SK-N-SH (cell line): ENCODE results near the gene LINGO4. TPM values are rescaled to one million over a fixed set of nuclear protein-coding genes. Genes with fewer than 3 reads are reported as not detected.

Source experiments
- CTCF ChIA-PET: fragments of 300-600, 350-600 bp; formaldehyde crosslinking; extraction: SDS; loops from one replicate; lab custom pipeline; 2021; lab: Yijun Ruan, JAX
- POLR2A ChIA-PET: fragments of 350-600 bp; sonication (Branson Sonifier 250); formaldehyde crosslinking; extraction: SDS; loops from one replicate; lab custom pipeline; 2020; ENCODE audit warnings: antibody characterized with exemption, inconsistent platforms; lab: Yijun Ruan, JAX
- DNase-seq: peaks from one replicate; pipeline ENCODE4 v3.0.0; 2012
- H2AFZ ChIP-seq: fragments of 200-600 bp; sonication (generic); 2 replicates; pipeline ENCODE4 v1.8.1; 2016; ENCODE audit warnings: antibody characterized with exemption, mild to moderate bottlenecking, low read depth
- H3F3A ChIP-seq: fragments of 200-600 bp; sonication (generic); replicated peaks from 2 replicates; pipeline ENCODE3; 2016; ENCODE audit warnings: antibody characterized with exemption, mild to moderate bottlenecking; ENCODE audit not compliant: insufficient read depth
- H3K27ac ChIP-seq, 2 experiments: fragments of 200-500 bp in 1 of 2; fragments of 200-600 bp in 1 of 2; sonication (Bioruptor generic) in 1 of 2; sonication (generic), shearing (Covaris generic) in 1 of 2; 2 replicates each; pipeline versions ENCODE4 v1.5.1 to v1.6.1; 2014 to 2016; ENCODE audit warnings: low read depth in 2 of 2, inconsistent platforms in 1 of 2, low read length in 1 of 2, mild to moderate bottlenecking in 1 of 2, mixed read lengths in 1 of 2
- H3K27me3 ChIP-seq: fragments of 200-600 bp; sonication (generic), shearing (Covaris generic); 2 replicates; pipeline ENCODE4 v1.6.1; 2016; ENCODE audit warnings: mixed run types; ENCODE audit not compliant: insufficient read depth
- H3K36me3 ChIP-seq, 2 experiments: fragments of 200-500 bp in 1 of 2; fragments of 200-600 bp in 1 of 2; sonication (Bioruptor generic) in 1 of 2; sonication (generic) in 1 of 2; replicated peaks in 1 of 2; 2 replicates each; pipeline versions ENCODE3 to v1.5.1; 2014 to 2016; ENCODE audit warnings: low read length in 1 of 2, mild to moderate bottlenecking in 1 of 2; ENCODE audit not compliant: insufficient read depth in 2 of 2, control insufficient read depth in 1 of 2
- H3K4me1 ChIP-seq, 2 experiments: fragments of 200-500 bp in 1 of 2; fragments of 200-600 bp in 1 of 2; sonication (Bioruptor generic) in 1 of 2; sonication (generic), shearing (Covaris generic) in 1 of 2; 2 replicates each; pipeline versions ENCODE4 v1.5.1 to v1.6.1; 2014 to 2016; ENCODE audit warnings: low read depth in 1 of 2, low read length in 1 of 2, mixed run types in 1 of 2; ENCODE audit not compliant: insufficient read depth in 2 of 2, control insufficient read depth in 1 of 2
- H3K4me2 ChIP-seq: fragments of 200-600 bp; sonication (generic), shearing (Covaris generic); 2 replicates; pipeline ENCODE4 v1.6.1; 2017; ENCODE audit warnings: mixed run types
- H3K4me3 ChIP-seq, 2 experiments: fragments of 200-500 bp in 1 of 2; fragments of 200-600 bp in 1 of 2; sonication (Bioruptor generic) in 1 of 2; sonication (generic), shearing (Covaris generic) in 1 of 2; 2 replicates each; pipeline versions ENCODE4 v1.5.1 to v1.8.1; 2014 to 2016; ENCODE audit warnings: low read depth in 2 of 2, inconsistent platforms in 1 of 2, low read length in 1 of 2, mild to moderate bottlenecking in 1 of 2, mixed read lengths in 1 of 2, moderate library complexity in 1 of 2
- H3K79me2 ChIP-seq: fragments of 200-600 bp; sonication (generic); 2 replicates; pipeline ENCODE4 v1.8.1; 2017; ENCODE audit warnings: mild to moderate bottlenecking; ENCODE audit not compliant: insufficient read depth
- H3K9ac ChIP-seq: fragments of 200-600 bp; sonication (generic); 2 replicates; pipeline ENCODE4 v1.6.1; 2017; ENCODE audit warnings: mixed run types
- H3K9me2 ChIP-seq: fragments of 200-600 bp; sonication (generic); 2 replicates; pipeline ENCODE4 v1.6.1; 2017; ENCODE audit warnings: mixed run types
- H3K9me3 ChIP-seq: fragments of 200-600 bp; sonication (generic); 2 replicates; pipeline ENCODE4 v1.6.1; 2017; ENCODE audit warnings: mixed run types, mild to moderate bottlenecking, moderate library complexity
- H4K20me1 ChIP-seq: fragments of 200-600 bp; sonication (generic); 2 replicates; pipeline ENCODE4 v1.6.1; 2017; ENCODE audit warnings: mild to moderate bottlenecking, mixed run types; ENCODE audit not compliant: insufficient read depth
- ELF1 ChIP-seq: IDR thresholded peaks from 2 replicates; pipeline ENCODE4 v1.4.0; 2012
- EP300 ChIP-seq, 2 experiments: IDR thresholded peaks; 2 replicates each; pipeline versions ENCODE4 v1.4.0 to v1.6.1; 2012; ENCODE audit warnings: borderline replicate concordance in 1 of 2, low read depth in 1 of 2, low read length in 1 of 2
- FOXM1 ChIP-seq: IDR thresholded peaks from 2 replicates; pipeline ENCODE4 v1.4.0; 2012; ENCODE audit warnings: low read depth, mild to moderate bottlenecking
- JUND ChIP-seq: IDR thresholded peaks from 2 replicates; pipeline ENCODE4 v1.4.0; 2012
- MXI1 ChIP-seq: IDR thresholded peaks from 2 replicates; pipeline ENCODE4 v1.6.1; 2012; ENCODE audit warnings: mild to moderate bottlenecking, low read depth, low read length, improper control_type of control experiment
- NFIC ChIP-seq: IDR thresholded peaks from 2 replicates; pipeline ENCODE4 v1.4.0; 2012; ENCODE audit warnings: borderline replicate concordance
- NRF1 ChIP-seq: IDR thresholded peaks from 2 replicates; pipeline ENCODE4 v1.6.1; 2012; ENCODE audit warnings: low read depth, mild to moderate bottlenecking, low read length
- RXRA ChIP-seq: IDR thresholded peaks from 2 replicates; pipeline ENCODE4 v1.4.0; 2012; ENCODE audit warnings: low read depth, mild to moderate bottlenecking, borderline replicate concordance
- SIN3A ChIP-seq: IDR thresholded peaks from 2 replicates; pipeline ENCODE4 v1.6.1; 2012; ENCODE audit warnings: low read depth, mild to moderate bottlenecking, low read length, moderate library complexity, borderline replicate concordance
- SMC3 ChIP-seq: IDR thresholded peaks from 2 replicates; pipeline ENCODE4 v1.6.1; 2012; ENCODE audit warnings: low read depth, low read length, improper control_type of control experiment
- TAF1 ChIP-seq: IDR thresholded peaks from 2 replicates; pipeline ENCODE4 v1.6.1; 2012; ENCODE audit warnings: low read depth, mild to moderate bottlenecking, low read length, moderate library complexity, borderline replicate concordance
- TEAD4 ChIP-seq: IDR thresholded peaks from 2 replicates; pipeline ENCODE4 v1.4.0; 2012; ENCODE audit warnings: mild to moderate bottlenecking, borderline replicate concordance; ENCODE audit not compliant: insufficient read depth
- WGBS: methylation state at CpG from one replicate; pipeline ENCODE4 v1.1.6; 2017; ENCODE audit warnings: low lambda C conversion rate; 5-methylcytosine and 5-hydroxymethylcytosine counted together
- polyA plus RNA-seq, 3 experiments: library from polyadenylated mRNA; depleted of rRNA; stranded (reverse); fragments of >200 nt; gene quantifications; 2 replicates each; pipeline ENCODE4 v1.2.3, GENCODE V29; 2012
- TF ChIP-seq, protein P1 (sequence below): IDR thresholded peaks from 2 replicates; pipeline ENCODE4 v1.4.0; 2012; ENCODE audit warnings: low read depth

LINGO4 gene
- polyA plus RNA-seq, 1 of the 3 experiments (the other 2 are of a cell fraction), result not detected

DNA sequence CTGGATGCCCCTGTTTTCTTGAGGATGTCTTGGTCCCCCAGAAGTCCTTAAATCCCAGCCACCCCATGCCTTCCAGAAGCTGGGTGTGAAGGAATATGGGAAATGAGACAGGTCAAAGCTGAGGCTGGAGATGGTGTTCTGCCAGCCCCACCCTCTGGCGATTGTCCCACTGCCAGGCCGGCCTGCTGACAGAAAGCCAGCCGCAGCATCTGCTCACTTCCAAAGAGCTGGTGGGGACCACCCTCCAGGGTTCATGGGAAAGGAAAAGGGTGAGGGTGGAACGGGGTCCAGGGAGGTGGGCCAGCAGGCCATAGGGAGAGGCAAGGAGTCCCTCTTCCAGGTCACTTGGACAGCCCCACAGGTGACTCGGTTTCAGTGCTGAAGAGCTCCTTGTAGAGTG, 1.9 kb upstream of the LINGO4 start:
- H3F3A ChIP-seq, result no peaks in the 10 kb centered on the region
- no peaks in the 10 kb centered on the region for H3K79me2 ChIP-seq
- peaks cover 0 to 57% of the 10 kb centered on the region in 2 experiments; a peak in 2 of 4 replicates for H3K4me1 ChIP-seq
- no peak overlapping the region for H3K27ac ChIP-seq
- peak; percentile 10 for DNase-seq
- no peaks in the 10 kb centered on the region for H3K9me3 ChIP-seq
- H3K4me2 ChIP-seq, result no peak overlapping the region
- no peak overlapping the region for H3K9ac ChIP-seq
- CTCF ChIA-PET, result interaction anchor here (0.8 to 2.0 kb wide), 5 partner anchors 8 to 44 kb away, joined by 3 to 8 read pairs (median 4); partner anchors contain the start of genes MRPL9 and TDRKH
- no peaks in the 10 kb centered on the region for H3K36me3 ChIP-seq
- no peaks in the 10 kb centered on the region for H3K9me2 ChIP-seq
- no peak overlapping the region for H2AFZ ChIP-seq
- TF ChIP-seq MXI1, result no peak
- TF ChIP-seq RXRA, result no peak
- H3K27me3 ChIP-seq, result peaks cover 45% of the 10 kb centered on the region
- H3K4me3 ChIP-seq, result no peak overlapping the region
- 58% methylated on average over 4 of the region's 5 CpGs for WGBS
- no peaks in the 10 kb centered on the region for H4K20me1 ChIP-seq
- POLR2A ChIA-PET, result interaction anchor here (1.0 kb wide), 1 partner anchor 14 kb away, joined by 3 read pairs; no protein-coding TSS in a partner anchor

DNA sequence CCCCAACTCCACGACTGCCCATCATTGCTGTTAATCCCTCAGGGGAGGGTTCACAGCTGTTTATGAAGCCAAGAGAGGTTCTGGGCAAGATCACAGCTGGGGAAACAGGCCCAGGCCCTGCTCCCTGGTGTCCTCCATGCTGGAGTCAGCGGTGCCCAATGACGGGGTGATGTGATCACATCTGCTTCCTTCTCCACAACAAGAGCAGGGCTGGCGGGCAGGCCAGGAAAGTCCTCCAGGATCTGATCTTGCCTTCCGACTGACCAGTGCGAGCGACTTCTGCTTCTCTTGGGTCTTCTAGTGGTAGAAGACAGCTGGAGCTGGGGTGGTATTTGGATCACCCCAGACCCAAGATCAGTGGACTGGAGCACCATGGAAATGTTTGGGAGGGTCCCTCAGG, 951 bp upstream of the LINGO4 start:
- no peaks in the 10 kb centered on the region for H3K9me3 ChIP-seq
- no peak overlapping the region for H3K27ac ChIP-seq
- ChIA-PET CTCF (interaction anchor here (0.6 to 2.0 kb wide), 5 partner anchors 7 to 91 kb away, joined by 3 to 8 read pairs (median 4); partner anchors contain the start of genes MRPL9 and TDRKH), POLR2A (no interaction called here)
- peaks cover 0 to 66% of the 10 kb centered on the region in 2 experiments; a peak in 2 of 4 replicates for H3K4me1 ChIP-seq
- H3K9ac ChIP-seq, result no peak overlapping the region
- H3K9me2 ChIP-seq, result no peaks in the 10 kb centered on the region
- DNase-seq, result peak; percentile 16
- H3K27me3 ChIP-seq, result peaks cover 41% of the 10 kb centered on the region
- no peak overlapping the region for H3K4me2 ChIP-seq
- TF ChIP-seq EP300 (IDR thresholded peaks at IDR 0.05; ENCODE audit: borderline replicate concordance in 1 of 2, low read depth in 1 of 2, low read length in 1 of 2) (no peak), NRF1 (no peak)
- no peak overlapping the region for H2AFZ ChIP-seq
- H3K79me2 ChIP-seq, result no peaks in the 10 kb centered on the region
- H3K4me3 ChIP-seq, result no peak overlapping the region
- H3F3A ChIP-seq, result no peaks in the 10 kb centered on the region
- WGBS, result 79% methylated on average over 7 of the region's 7 CpGs
- H3K36me3 ChIP-seq, result no peaks in the 10 kb centered on the region
- H4K20me1 ChIP-seq, result no peaks in the 10 kb centered on the region

DNA sequence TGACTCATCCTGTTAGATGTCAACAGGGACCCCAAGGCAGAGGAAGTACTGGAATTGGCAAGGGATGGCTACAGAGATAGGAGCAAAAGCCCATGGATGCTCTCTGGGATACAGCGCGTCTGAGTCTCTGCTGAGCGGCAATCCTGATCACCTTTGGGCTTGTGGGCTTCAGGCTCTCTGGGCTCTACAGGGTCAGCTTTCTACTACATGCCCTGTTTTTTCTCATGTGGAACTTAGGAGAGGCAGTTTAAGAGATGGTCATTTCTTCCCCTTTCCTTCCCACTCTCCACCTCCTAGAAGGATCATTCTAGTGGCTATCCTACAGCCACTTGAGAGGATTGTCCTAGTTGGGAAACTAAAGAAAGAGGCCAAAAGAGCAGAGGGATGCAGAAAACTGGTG, 1.3 kb downstream of the LINGO4 start:
- WGBS, result 90% methylated on average over 3 of the region's 3 CpGs
- ChIA-PET CTCF (interaction anchor here (2.5 kb wide), 1 partner anchor 15 kb away, joined by 9 read pairs; no protein-coding TSS in a partner anchor), POLR2A (interaction anchor here (1.4 kb wide), 1 partner anchor 40 kb away, joined by 4 read pairs; the partner anchor contains the start of gene MRPL9)
- Histone ChIP-seq H2AFZ (no peak overlapping the region), H3K36me3 (no peaks in the 10 kb centered on the region), H3K79me2 (no peaks in the 10 kb centered on the region), H3K9me2 (no peaks in the 10 kb centered on the region), H3K9ac (no peak overlapping the region), H3K4me2 (no peak overlapping the region), H3K27me3 (peaks cover 45% of the 10 kb centered on the region), H3K4me3 (no peak overlapping the region), H3F3A (no peaks in the 10 kb centered on the region), H3K9me3 (no peaks in the 10 kb centered on the region), H4K20me1 (no peaks in the 10 kb centered on the region), H3K4me1 (peaks cover 0 to 66% of the 10 kb centered on the region in 2 experiments; a peak in 2 of 4 replicates), H3K27ac (peak overlapping the region in 1 of 2 experiments; percentile 95; a peak in 2 of 4 replicates)
- DNase-seq, result no peak
- TF ChIP-seq NFIC, result no peak
- TF ChIP-seq ELF1, result no peak
- no peak for TF ChIP-seq MXI1
- no peak for TF ChIP-seq SIN3A
- TF ChIP-seq TAF1, result no peak
- no peak for TF ChIP-seq FOXM1
- TF ChIP-seq, protein P1, sequence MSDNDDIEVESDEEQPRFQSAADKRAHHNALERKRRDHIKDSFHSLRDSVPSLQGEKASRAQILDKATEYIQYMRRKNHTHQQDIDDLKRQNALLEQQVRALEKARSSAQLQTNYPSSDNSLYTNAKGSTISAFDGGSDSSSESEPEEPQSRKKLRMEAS, result no peak
- TF ChIP-seq JUND, result no peak
- no peak for TF ChIP-seq NRF1
- no peak for TF ChIP-seq TEAD4
- no peak for TF ChIP-seq SMC3
